Lower leg skin (tissue), 4 donors: ENCODE data around the gene SAMSN1. TPM values are rescaled to one million over a fixed set of nuclear protein-coding genes. Genes with fewer than 3 reads are reported as not detected.

Source experiments
- DNase-seq, 2 donors: peaks; one replicate each; pipeline ENCODE4 v3.0.0-alpha.2; 2019; ENCODE audit warnings: low spot score in 2 of 2
- H3K4me3 ChIP-seq: fragments of 200-600 bp; sonication (generic); 2 replicates; pipeline ENCODE4 v1.5.1; 2017; ENCODE audit warnings: mild to moderate bottlenecking, low read depth; ENCODE audit not compliant: poor library complexity, severe bottlenecking
- CTCF ChIP-seq, 3 donors: fragments of 450-650 bp; IDR thresholded peaks; one replicate each; pipeline ENCODE4 v1.5.1; 2016; ENCODE audit warnings: antibody characterized with exemption in 3 of 3, mild to moderate bottlenecking in 3 of 3, moderate library complexity in 2 of 3
- POLR2A ChIP-seq, 2 donors: fragments of 450-650 bp; IDR thresholded peaks; one replicate each; pipeline ENCODE4 v1.6.1; 2016 to 2017; ENCODE audit warnings: antibody characterized with exemption in 2 of 2, mild to moderate bottlenecking in 1 of 2, moderate library complexity in 1 of 2
- WGBS, 2 donors: methylation state at CpG; one replicate each; pipeline ENCODE4 v1.1.5; 2018; 5-methylcytosine and 5-hydroxymethylcytosine counted together
- intact Hi-C: fragments of 100-400 bp; cut with DNase I; formaldehyde crosslinking; loops from one replicate; pipeline ENCODE4 v1.15.0; 2023; ENCODE audit warnings: low total_unique reads
- total RNA-seq, 4 donors: library from RNA; depleted of rRNA; stranded (reverse); fragments of >200 nt; gene quantifications; one replicate each; pipeline ENCODE4 v1.1.0, GENCODE V29; 2016

The SAMSN1 gene
- total RNA-seq, 4 donors from 2014 or later, result 0.88 to 3.4 (median 2.0) TPM

- 75 to 96% methylated on average over 5 of the region's 5 CpGs for WGBS, 2 donors
These were observed 2.1 kb downstream of the SAMSN1 start for GRCh38 chr21:14543983-14544382.

GRCh38 chr21:14542638-14543037 lies 3.5 kb downstream of the SAMSN1 start:
- no peak overlapping the region for H3K4me3 ChIP-seq
- DNase-seq, result no peak
- intact Hi-C loops, result no loop called here
- TF ChIP-seq POLR2A (IDR thresholded peaks at IDR 0.05), result no peak
- TF ChIP-seq CTCF (IDR thresholded peaks at IDR 0.05), result no peak

More at GRCh38 chr21:14543983-14544382, 2.1 kb downstream of the SAMSN1 start:
- peak overlapping the region; percentile 17 for H3K4me3 ChIP-seq
- TF ChIP-seq CTCF (IDR thresholded peaks at IDR 0.05) (no peak), POLR2A (IDR thresholded peaks at IDR 0.05) (no peak)
- intact Hi-C loops, result no loop called here
- DNase-seq, result no peak

- intact Hi-C loops, result no loop called here
- DNase-seq, result no peak
- TF ChIP-seq POLR2A (IDR thresholded peaks at IDR 0.05), result no peak
- no peak for TF ChIP-seq CTCF (IDR thresholded peaks at IDR 0.05)
- 45 to 57% methylated on average over 8 of the region's 8 CpGs for WGBS, 2 donors
- H3K4me3 ChIP-seq, result no peak overlapping the region
These were observed 4.1 kb downstream of the SAMSN1 start for GRCh38 chr21:14541841-14542490.

- H3K4me3 ChIP-seq, result no peak overlapping the region
- intact Hi-C loops, result no loop called here
- no peak for DNase-seq
- no peak for TF ChIP-seq CTCF (IDR thresholded peaks at IDR 0.05)
- no peak for TF ChIP-seq POLR2A (IDR thresholded peaks at IDR 0.05)
These were observed 7.6 kb downstream of the SAMSN1 start for GRCh38 chr21:14538483-14538882.

- intact Hi-C loops, result no loop called here
- DNase-seq, result no peak
- 93 to 96% methylated on average over 5 of the region's 5 CpGs for WGBS, 2 donors
- TF ChIP-seq CTCF (IDR thresholded peaks at IDR 0.05), result no peak
- no peak for TF ChIP-seq POLR2A (IDR thresholded peaks at IDR 0.05)
- H3K4me3 ChIP-seq, result no peak overlapping the region
These were observed 9.2 kb downstream of the SAMSN1 start for GRCh38 chr21:14536929-14537328.

- TF ChIP-seq CTCF (IDR thresholded peaks at IDR 0.05) (no peak), POLR2A (IDR thresholded peaks at IDR 0.05) (no peak)
- intact Hi-C loops, result no loop called here
- no peak for DNase-seq
- H3K4me3 ChIP-seq, result no peak overlapping the region
These were observed 10.4 kb downstream of the SAMSN1 start for GRCh38 chr21:14535702-14536101.
